NCI-H1105 (cell line): Measurements from ENCODE around the gene KCNJ1.

ENCODE experiments used
- DNase-seq: peaks from one replicate; lab custom pipeline; 2025; lab: John Stamatoyannopoulos, UW

The KCNJ1 gene

DNA sequence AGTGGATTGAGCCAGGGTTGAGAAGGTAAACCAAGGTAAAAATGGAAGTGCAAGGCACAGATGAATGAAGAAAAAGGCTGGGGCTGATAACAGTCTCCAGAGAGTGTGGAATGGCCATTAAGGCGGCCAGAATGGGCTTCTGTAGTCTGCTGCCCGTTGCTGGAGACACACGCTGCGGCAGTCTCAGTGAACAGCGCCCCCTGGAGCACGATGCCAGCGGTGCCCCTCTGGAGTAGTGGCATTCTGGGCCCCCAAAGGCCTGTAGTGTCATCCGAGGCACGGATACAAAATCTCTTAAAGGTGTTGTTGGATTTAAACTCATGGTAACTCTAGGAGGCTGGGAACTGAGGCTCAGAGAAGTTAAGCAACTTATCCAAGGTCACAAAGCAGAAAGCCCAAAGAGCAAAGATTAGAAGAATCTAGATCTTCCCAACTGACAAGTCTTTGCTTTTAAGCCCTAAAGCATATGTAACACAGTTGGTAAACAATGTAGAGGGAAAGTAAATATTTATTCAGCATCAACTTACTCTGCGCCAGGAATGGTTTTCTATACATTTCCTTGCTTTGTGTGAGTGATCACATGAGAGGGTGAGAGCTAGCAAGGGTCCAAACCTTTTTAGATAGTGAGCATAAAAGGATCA, 18.2 kb downstream of the KCNJ1 start:
- no peak for DNase-seq

DNA sequence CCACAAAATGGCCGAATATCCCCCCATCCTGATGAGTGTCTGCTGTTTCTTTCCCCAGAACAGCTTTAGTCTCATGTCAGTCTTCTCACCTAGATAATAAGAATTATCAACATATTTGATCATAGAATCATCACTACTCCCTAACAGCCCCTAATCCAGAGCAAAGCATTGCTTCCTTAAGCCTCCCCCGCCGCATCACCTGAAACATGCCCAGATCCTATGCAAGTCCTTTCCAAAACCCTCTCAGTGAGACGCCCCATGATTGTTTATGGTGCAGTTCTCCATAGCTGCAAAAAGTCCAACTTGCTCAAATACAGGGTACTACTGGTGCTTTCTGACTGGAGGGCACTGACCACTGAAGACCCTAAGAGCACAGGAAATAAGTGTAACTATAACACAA, 20.1 kb downstream of the KCNJ1 start:
- DNase-seq: no peak

DNA sequence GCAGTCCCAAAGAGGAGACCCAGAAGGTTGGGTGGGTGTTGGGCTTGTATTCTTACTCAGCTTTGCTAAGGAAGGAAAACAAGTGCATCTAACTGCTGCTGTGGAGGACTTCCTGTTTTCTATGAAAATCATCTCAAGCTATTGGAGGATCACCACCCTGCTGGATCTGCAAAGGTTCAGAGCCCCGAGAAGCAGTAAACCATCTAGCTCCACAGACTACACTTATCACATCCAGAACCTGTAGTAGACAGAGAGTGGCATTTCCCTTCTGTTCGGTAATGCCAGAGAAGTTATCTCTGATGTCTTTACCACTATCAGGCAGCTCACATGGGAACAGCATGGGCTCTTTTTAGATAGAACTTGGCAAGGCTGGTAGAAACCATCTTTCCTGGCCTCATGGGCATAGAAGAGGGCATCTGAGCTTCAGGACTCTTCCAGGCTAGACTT, 21.7 kb downstream of the KCNJ1 start:
- no peak for DNase-seq

DNA sequence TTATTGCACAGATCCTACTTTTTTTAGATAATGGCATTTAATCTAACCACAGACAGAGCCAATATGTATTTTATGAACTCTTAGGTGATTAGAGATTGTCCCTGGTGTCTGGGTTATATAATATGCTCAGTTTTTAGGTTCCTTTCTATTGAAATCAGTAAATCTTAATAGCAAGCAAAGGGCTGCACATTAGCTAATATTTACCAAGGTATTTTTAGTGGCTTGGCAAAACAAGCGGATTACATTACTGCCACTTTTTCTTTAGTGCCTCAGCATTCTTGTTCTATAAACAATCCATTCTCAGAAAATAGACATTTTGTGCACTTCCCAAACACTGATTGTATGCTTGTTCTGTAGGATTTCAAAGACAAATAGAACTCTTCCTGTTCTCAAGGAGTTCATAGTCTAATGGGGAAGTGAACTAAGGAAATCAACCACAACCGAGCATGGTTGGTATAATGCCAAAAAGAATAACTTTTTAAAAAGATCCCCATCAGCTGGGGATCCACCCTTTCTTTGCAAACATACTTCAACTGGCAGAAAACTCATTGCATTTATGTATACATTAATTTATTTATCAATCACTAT, 23.8 kb downstream of the KCNJ1 start:
- no peak for DNase-seq

DNA sequence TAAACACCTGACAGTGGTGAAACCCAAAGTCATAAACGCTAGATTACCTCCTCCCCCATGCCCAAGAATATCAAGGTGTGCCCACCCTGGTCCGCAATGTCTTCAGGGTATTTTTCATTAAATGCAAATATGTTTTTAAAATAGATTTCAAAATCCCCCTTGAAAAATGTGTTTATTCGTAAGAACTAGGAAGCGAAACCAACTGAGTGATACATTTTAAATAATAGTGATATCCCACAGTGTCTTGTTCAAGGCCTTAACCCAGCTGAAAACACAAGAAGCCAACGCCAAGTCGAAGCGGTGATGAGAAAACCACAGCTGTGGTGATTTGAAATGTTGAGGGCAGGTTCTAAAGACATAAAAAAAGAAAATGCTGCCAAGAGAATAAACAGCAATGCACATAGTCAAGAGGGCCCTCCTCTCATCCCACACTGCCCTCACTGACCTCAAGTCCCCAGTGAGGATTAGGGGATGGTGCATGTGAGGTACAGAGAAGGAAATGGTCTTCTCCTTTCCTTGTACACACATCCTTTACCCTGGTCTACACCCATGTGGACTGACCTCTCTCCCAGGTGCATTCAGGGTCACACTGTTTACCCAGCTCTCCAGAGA, 25.5 kb downstream of the KCNJ1 start:
- DNase-seq: no peak

DNA sequence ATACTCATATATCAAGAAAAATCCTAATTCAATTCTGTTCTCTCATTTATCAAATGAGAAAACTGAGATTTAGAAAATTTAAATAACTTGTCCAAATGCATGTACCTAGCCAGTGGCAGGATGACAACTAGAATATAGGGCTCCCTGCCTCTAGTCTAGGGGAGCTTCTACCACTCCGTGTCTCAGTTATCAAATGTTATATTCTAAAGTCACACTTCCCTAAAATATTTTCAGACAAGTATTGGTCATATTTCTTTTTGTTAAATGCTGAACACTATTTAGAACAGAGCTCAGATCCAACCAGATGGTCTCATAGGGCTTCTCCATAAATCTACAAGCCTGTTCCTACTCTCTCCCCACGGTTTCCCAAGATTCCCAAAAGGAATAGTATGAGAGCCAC, 26.3 kb downstream of the KCNJ1 start:
- no peak for DNase-seq

DNA sequence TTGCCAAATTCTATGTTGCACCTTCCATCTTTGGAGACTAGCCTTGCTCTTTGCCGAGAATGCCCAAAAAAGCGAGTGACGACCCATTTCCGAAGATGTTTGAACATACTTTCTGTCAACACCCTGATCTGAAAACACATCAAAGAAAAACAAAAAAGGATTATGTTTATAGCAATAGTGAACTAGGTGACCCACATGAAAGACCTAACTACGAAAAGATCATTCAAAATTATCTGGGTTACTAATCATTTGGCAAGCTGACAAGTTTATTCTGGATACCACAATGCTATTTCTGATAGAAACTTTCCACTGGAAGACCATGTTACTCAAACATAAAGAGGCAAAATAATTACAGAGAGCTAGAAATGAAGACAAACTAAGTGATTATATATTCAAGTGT, 27.0 kb downstream of the KCNJ1 start:
- no peak for DNase-seq

DNA sequence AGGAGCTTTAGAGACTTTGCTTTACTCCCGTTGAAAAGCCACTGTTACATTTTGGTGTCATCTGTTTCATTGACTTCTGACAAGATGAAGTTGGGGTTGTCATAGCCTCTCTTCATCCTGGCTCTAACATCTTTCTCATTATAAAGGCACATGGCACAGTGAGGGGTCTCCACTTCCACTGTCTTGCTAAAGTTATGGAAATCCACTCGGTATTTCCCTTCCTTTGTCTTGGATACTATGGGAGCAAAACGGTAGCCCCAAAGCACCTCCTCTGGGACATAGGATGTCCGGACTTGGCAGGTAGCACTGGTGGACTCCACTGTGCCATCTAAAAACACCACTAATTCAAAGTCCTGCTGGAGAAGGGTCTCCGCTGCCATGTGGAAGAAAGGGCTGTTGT, 28.0 kb downstream of the KCNJ1 start:
- no peak for DNase-seq

DNA sequence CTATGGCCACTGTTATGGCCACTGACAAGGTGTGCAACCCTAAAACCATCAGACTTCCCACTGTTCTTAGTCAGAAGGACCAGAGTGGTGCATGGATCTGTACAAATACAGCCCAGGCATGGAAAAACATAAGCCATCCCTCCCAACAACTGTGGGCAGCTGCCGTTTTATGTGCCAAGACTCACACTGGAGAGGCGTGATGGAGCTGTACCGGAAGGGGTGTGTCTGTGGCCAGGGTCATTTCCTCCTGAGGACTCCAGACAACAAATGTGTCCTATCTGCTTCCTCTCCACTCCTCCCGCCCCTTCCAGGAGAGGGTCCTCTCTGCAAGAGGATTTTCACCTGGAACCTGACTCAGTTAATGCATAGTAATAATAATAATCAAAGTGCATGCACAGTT, 29.5 kb downstream of the KCNJ1 start:
- DNase-seq: no peak

DNA sequence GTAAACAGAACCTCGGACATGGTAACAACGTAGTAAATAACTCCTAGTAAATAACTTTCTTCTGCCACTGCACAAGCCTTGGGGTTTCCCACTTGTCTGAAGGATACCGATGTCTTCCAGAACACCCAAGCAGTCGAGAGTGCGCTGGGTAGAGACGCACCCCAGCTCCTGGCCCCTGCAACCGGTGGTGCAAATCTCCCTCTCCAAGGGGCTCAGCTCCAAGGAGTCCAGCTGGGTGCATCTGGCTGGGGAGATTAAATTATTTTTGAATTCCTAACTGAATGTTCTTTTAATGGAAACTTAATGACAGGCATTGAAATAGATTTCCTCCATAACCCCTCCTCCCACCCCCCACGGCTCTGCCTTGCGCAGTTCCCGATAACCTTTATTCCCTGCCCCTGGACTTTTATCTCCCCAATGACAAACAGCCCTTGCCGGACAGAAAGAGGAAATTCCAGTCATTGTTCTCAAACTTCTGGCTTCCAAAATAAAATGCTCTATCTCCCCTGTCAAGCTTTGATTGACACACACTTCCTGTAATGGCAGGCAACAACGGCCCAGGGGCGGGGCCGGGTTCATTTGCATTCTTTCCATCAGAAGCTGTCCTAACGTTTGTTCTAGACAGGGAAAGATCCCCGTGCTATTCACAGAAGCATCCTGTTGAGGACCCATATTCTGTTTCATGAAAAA, 31.2 kb downstream of the KCNJ1 start:
- DNase-seq: no peak

DNA sequence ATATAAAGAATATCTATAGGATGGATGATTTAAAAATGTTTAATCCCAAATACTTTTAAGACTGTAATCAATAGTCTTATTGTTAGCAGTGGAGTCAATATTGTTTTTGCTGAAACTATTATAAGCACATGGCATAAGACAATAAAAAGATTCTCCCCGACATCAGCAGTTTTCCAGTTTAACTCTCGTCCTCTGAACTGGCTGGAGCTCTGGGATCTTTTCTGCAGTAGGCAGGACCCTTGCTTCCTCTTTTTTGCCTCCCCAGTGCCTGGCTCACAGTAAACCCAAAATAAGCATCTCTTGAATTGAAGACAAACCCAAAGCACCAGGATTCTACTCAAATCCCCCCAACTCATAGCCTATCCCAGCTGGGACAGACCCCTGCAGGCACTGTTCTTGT, 32.9 kb downstream of the KCNJ1 start:
- DNase-seq: no peak

DNA sequence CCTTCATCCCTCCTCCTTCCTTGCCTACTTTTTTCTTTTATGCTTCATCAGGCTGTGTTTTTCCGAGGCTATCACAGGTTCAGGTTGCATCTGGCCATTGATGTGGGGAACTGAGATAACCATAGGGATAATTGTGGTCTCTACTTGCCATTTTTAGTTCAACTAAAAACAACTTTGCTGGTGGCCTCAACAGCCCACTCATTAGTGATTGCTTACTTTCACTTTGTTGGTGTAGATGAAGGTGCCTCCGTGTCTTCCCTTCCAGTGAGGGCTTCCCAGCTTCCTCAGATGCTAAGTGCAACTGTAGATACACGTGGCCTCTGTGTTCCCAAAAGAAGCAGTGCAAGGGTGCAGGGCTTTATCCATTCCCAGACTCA, 35.0 kb downstream of the KCNJ1 start:
- DNase-seq: no peak

DNA sequence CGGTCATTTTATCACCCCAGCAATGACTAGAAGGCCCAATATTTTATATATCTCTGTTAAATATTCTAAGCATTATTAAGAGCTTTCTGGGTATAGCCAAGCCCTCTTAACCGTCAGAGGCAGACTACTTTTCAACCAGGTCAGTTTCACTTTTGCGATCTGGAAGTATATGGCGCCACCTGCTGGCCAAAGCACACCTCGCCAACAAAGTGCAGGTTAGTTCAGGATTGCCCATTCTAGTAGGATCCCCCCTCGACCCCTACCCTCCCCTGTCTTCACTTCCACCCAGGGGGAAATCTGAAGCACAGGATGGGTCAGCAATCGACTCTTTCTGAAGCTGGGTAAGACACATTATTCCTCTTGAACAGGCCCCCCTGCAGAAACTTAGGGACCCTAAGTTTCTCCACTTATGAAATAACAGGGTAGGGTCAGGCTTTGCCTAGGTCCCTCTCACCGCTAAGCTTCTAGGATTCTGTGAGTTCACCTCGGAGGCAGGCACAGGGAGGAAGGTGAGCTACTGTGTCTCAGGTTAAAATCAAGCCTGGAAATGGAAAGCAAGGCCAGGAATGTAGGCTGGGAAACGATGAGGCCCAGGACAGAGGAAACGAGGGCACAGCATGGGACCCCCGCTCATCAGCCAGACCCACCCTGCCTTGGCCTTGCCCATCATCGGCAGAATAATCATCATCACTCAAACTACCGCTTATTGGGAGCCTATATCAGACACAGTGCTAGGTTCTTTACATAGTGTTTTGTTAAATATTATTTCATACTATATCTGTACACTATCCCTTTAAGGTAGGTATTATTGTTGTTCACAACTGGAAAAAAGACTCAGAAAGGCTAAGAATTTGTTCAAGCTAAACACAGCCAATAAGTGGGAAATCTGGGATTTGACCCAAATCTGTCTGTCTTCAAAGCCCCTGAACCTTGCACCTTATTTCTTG, 35.6 kb downstream of the KCNJ1 start:
- DNase-seq: peak; percentile 84

DNA sequence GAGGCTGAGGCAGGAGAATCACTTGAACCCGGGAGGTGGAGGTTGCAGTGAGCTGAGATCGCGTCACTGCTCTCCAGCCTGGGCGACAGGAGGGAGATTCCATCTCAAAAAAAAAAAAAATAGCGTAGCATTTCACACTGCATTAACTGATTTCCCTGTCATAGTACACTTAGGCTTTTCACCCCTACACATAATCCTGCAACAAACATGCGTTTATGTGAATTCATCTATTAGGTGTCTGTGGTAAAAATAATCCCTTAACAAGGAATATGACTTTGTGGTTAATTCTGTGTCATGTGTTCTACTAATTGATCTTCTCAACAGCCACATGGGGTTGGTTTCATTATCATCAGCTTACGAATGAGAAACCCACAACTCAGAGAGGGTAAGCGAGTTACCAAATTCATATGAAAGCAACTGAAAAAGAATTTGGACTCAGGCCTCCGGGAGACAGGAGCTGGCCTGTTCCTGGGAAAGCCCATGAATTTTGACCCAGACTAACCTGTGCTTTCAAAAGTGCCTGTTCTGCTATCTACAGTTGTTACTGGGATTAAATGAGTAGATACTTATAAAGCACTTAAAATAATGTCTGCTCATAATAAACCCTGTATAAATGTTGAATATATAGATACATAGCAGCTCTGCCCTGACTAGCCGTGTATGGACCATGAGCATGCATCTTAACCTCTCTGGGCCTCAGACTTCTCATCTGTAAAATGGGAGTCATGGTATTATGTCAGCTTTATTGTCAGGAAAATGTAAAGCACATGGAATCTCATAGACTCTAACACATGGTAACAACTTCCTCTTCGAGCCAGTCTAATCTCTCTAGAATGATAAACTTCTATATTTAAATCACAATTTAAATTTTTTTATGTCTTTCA, 36.6 kb downstream of the KCNJ1 start:
- no peak for DNase-seq

DNA sequence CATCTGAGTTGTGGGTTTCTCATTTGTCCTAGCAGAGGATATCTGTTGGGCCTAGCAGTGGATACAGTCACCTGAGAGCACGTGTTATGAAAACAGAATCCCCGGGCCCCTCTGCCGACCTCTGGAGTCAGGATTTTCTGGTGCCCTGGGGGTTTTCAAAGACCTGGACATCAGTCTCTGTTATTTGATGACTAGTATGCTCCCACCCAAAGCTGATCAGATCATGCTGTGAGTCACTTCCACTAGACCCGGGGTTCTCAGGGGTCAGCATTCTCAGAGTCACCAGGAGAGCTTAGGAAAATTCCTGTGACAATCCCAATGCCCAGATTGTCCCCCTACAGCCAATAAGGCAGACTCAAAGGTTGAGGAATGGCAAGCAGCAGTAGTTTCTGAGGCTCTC, 38.7 kb downstream of the KCNJ1 start:
- no peak for DNase-seq

DNA sequence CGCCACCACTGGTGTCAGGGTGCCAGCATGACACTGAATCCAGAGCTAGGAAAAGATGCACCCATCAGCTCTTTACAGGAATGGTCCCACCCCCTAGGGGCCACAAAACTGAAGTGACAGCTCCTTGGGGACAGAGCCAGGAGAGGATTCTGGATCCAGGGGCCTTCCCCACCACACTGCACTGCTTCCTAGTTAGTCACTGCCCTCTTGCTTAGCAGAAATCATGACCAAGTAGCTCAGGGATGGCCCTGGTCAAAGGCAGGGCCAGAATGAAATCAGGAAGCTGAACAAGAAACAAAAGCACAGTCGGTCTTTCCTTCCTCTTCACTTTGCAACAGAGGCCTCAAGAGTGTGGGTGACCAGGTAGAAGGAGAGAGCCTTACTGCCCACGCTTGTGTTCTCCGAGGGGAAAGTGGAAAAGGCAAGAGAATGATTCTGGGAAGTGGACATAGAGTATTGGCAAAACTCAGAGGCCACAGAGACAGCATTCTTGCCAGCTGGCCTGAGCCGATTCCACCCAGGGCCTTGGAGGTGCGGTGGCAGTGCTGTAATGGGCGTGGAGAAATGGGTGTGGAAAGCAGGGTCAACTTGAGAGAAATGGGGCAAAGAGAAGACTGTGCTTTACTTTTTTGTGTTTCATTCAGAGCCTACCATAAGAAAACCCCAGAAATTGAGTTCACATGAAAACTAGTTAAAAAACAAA, 39.8 kb downstream of the KCNJ1 start:
- no peak for DNase-seq

DNA sequence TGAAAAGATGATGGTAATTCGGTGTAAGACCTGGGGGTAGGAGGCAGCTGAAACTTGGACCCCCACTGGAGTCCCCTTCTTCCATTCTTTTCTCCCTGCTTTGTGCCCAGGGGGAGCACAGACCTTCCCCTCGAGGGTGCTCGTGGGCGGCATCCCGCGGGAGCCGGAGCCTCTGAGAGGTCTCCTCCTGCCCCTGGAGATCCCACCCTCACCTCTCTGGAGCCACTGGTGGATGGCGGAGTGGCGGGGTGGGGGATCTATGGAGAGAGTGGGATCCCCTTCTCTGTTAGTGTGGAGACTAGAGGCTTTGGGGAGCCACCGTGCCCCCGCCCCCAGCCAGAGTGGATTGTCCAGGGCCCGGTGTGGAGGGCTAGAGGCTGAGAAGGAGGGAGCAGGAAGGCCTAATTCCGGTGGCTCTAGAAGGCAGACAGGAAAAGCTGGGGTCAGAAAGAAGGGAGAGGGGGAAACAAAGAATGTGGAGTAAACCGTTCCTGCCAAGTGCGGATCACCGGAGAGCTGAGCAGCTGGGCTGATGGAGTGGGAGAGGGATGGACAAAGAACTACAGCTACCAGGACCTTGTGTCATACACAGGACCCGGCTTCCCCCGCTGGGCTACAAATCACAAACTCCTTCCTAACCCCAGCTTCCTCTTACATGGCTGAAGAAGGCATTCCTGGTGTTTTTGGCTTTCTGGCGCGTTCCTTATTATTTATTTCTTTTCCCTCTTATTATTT, 41.9 kb downstream of the KCNJ1 start:
- no peak for DNase-seq

DNA sequence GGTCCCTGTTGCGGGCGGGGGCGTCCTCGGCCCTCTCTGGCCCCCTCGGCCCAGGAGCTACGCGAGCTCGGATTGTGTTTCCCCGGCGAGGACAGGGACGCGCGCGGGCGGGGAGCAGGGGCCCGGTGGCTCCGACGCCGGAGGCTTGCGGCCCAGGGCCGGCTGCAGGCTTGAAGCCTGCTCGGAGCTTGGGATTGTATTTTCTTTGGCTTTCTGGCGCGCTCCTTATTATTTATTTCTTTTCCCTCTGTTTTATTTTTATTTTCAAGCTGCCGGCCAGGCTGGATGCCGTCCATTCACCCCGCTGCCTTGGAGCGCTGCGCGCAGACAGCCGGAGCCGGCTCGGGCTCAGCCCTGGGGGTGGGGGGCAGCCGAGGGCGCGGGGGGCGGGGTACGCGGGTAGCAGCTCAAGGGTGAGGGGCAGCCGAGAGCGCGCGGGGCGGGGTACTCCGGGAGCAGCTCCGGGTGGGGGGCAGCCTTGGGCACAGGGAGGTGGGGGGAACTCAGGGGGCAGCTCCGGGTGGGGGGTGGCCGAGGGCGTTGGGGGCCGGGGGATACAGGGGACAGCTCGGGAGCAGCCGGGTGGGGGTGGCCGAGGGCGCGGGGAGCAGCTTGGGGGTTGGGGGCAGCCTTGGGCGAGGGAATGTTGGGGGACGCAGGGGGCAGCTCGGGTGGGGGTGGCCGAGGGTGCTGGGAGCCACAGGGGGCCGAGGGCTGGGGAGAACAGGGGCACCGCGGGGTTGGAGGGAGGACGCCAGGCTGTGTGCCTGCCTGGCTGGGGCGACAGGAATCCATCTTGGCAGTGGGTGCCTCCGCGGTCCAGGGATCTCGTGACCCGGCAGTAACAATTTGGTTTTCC, 42.7 kb downstream of the KCNJ1 start:
- DNase-seq: no peak

DNA sequence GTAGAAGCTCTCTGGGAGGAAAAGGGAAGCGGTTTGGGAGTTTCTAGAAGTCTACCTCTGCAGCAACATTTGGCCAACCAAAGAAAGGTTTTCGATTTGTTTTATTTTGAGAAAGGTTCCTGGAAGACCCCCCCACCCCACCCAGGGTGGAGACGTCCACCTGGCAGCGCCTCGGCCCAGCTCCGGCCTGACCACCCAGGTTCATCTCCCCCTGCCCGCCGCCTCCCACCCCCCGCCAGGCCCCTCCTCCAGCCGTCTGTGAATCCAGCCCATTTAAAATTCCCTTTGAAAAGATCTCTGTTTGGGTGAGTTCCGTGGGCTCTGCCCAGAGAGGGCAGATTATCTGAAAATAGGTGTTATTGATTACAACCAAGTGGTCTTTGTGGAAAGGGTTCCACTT, 43.3 kb downstream of the KCNJ1 start:
- DNase-seq: no peak
